SJSA1 (cell line): Measurements from ENCODE around the gene LHB. TPM values are rescaled to one million over a fixed set of nuclear protein-coding genes. Genes with fewer than 3 reads are reported as not detected.

Source experiments
- DNase-seq, 2 experiments: peaks; one replicate each; pipeline ENCODE4 v3.0.0-alpha.2; 2015 to 2020; ENCODE audit warnings: low spot score in 2 of 2, low read depth in 1 of 2
- H3K27ac ChIP-seq: fragments of 250-450 bp; sonication (Bioruptor Pico); 2 replicates; pipeline ENCODE4 v1.5.1; 2020; ENCODE audit warnings: mild to moderate bottlenecking, moderate library complexity
- H3K27me3 ChIP-seq: fragments of 250-450 bp; sonication (Bioruptor Pico); replicated peaks from 2 replicates; pipeline ENCODE4 v1.5.1; 2020; ENCODE audit warnings: mild to moderate bottlenecking, moderate library complexity
- H3K36me3 ChIP-seq: fragments of 250-450 bp; sonication (Bioruptor Pico); 2 replicates; pipeline ENCODE4 v1.5.1; 2020; ENCODE audit warnings: mild to moderate bottlenecking
- H3K4me1 ChIP-seq: fragments of 250-450 bp; sonication (Bioruptor Pico); replicated peaks from 2 replicates; pipeline ENCODE4 v1.6.1; 2021; ENCODE audit warnings: mild to moderate bottlenecking
- H3K4me3 ChIP-seq: fragments of 250-450 bp; sonication (Bioruptor Pico); 2 replicates; pipeline ENCODE4 v1.5.1; 2020; ENCODE audit warnings: mild to moderate bottlenecking
- H3K9me3 ChIP-seq: fragments of 250-450 bp; sonication (Bioruptor Pico); replicated peaks from 2 replicates; pipeline ENCODE4 v1.5.1; 2020; ENCODE audit warnings: mild to moderate bottlenecking
- total RNA-seq: library from RNA; depleted of rRNA; stranded (reverse); fragments of >200 nt; shearing (Covaris generic); gene quantifications from 2 replicates; pipeline ENCODE4 v1.2.3, GENCODE V29; 2014

LHB gene
- total RNA-seq, 1 experiment from 2014 or later = 0.34 TPM

DNA sequence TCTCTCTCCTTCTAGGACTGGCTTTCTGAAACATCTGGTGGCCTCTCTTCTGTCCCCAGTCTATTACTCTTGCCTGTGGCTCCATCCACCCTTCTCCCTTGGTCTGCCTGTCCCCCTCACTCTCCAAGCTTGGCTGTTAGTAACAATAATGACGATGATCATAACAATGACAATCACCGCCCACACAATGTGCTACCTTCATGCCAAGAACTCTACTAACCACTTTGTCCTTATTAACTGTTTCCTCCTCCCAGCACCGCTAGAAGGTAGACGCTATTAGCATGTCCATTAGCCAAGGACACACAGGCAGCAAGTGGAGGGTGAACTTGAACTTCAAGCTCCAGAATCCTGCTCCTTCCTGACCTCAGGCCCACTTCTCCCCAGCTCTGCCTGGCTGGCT, 26.5 kb downstream of the LHB start:
- Histone ChIP-seq H3K4me1 (peaks cover 15% of the 10 kb centered on the region), H3K36me3 (peaks cover 60% of the 10 kb centered on the region), H3K4me3 (no peak overlapping the region), H3K27me3 (no peaks in the 10 kb centered on the region), H3K9me3 (no peaks in the 10 kb centered on the region), H3K27ac (no peak overlapping the region)
- no peak for DNase-seq

GRCh38 chr19:48989701-48990291, 27.1 kb downstream of the LHB start:
- Histone ChIP-seq H3K27ac (no peak overlapping the region), H3K27me3 (no peaks in the 10 kb centered on the region), H3K4me1 (peaks cover 13% of the 10 kb centered on the region), H3K9me3 (no peaks in the 10 kb centered on the region), H3K4me3 (no peak overlapping the region), H3K36me3 (peaks cover 66% of the 10 kb centered on the region)
- no peak for DNase-seq

DNA sequence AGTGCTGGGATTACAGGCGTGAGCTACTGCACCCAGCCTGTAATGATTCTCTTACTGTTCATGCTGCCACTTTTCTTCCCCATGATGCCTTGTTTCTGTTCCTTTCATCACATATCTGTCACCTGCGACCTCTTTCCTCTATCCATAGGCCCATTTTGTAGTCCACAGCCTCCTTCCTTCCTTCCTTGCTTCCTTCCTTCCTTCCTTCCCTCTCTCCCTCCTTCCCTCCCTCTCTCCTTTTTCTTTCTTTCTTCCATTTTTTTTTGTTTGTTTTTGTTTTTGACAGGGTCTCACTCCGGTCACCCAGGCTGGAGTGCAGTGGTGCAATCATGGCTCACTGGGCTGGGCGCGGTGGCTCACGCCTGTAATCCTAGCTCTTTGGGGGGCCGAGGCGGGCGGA, 28.0 kb downstream of the LHB start:
- H3K9me3 ChIP-seq = no peaks in the 10 kb centered on the region
- peaks cover 6% of the 10 kb centered on the region for H3K4me1 ChIP-seq
- no peaks in the 10 kb centered on the region for H3K27me3 ChIP-seq
- no peak for DNase-seq
- peaks cover 70% of the 10 kb centered on the region for H3K36me3 ChIP-seq
- H3K27ac ChIP-seq = no peak overlapping the region
- no peak overlapping the region for H3K4me3 ChIP-seq

DNA sequence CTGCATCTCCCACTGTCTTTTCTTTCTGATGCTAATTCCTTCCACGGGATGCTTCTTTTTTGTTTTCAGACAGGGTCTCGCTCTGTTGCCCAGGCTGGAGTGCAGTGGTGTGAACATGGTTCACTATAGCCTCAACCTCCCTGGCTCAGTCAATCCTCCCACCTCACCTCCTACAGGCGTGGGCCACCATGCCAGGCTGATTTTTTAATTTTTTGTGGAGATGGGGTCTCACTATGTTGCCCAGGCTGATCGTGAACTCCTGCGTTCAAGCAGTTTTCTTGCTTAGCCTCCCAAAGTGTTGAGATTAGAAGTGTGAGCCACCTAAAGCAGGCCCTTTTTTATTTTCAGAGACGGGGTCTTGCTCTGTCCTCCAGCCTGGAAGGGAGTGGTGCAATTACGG, 28.6 kb downstream of the LHB start:
- Histone ChIP-seq H3K27ac (no peak overlapping the region), H3K36me3 (peaks cover 76% of the 10 kb centered on the region), H3K4me3 (no peak overlapping the region)

DNA sequence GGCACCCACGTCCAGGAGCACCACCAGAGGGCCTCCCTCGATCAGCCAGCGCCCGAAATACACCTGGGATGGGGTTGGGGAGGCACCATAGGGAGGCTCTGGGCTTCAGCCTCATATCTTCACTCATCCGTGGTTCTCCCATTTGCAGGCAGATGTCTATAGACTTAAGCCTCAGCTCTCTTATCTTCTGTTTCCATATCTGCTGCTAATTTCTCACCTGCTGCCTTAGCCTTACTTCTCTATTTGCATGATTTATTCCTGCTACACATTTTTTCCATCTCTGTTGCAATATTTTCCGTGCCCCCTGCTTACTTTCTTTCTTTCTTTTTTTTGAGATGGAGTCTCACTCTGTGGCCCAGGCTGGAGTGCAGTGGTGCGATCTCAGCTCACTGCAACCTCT, 29.6 kb downstream of the LHB start:
- Histone ChIP-seq H3K27ac (no peak overlapping the region), H3K36me3 (peaks cover 85% of the 10 kb centered on the region), H3K9me3 (no peaks in the 10 kb centered on the region), H3K4me1 (peaks cover 6% of the 10 kb centered on the region), H3K4me3 (no peak overlapping the region), H3K27me3 (no peaks in the 10 kb centered on the region)
- no peak for DNase-seq

More for the DNA sequence above, 28.6 kb downstream of the LHB start:
- Histone ChIP-seq H3K27me3 (no peaks in the 10 kb centered on the region), H3K9me3 (no peaks in the 10 kb centered on the region), H3K4me1 (peaks cover 6% of the 10 kb centered on the region)
- DNase-seq = no peak

DNA sequence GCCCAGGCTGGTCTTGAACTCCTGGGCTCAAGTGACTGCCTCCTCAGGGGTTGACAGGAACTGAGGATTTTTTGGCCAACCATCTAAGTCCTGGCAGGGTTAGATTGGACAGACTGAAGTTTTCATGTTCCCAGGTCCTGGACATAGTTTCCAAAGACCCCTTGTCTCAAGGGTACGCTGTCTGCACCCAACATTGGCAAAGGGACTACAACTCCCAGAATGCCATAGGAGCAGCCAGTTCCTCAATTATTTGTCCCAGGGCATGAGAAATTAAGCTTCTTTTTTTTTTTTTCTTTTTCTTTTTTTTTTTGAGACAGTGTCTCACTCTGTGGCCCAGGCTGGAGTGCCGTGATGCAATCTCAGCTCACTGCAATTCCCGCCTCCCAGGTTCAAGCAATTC, 30.7 kb downstream of the LHB start:
- Histone ChIP-seq H3K4me3 (no peak overlapping the region), H3K9me3 (no peaks in the 10 kb centered on the region), H3K4me1 (no peaks in the 10 kb centered on the region), H3K36me3 (peaks cover 96% of the 10 kb centered on the region), H3K27ac (no peak overlapping the region), H3K27me3 (no peaks in the 10 kb centered on the region)
- DNase-seq = no peak

DNA sequence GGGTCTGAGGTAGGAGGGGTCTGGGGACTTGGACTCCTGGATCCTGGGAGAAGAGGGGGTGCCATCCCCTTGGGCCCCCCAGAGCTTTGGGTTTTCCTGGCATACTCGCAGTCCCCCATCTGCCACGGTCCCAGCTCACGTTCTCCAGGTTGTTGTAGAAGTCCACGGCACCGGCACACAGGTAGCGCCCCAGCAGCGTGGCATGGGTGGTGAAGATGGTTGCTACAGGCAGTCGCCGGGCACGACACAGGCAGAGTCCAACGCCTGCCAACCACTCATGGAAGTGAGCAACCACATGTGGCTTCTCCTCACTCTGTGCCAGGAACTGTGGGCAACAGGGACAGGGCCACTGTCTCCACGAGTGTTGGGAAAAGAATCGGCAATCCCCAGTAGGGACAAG, 31.2 kb downstream of the LHB start:
- Histone ChIP-seq H3K36me3 (peaks cover 92% of the 10 kb centered on the region), H3K4me3 (no peak overlapping the region), H3K4me1 (no peaks in the 10 kb centered on the region), H3K27ac (no peak overlapping the region), H3K27me3 (no peaks in the 10 kb centered on the region), H3K9me3 (no peaks in the 10 kb centered on the region)
- DNase-seq = no peak

GRCh38 chr19:48982280-48982679, 34.6 kb downstream of the LHB start:
- no peak for DNase-seq

GRCh38 chr19:48977061-48977460, 39.8 kb downstream of the LHB start:
- DNase-seq = no peak
- peaks cover 54% of the 10 kb centered on the region for H3K36me3 ChIP-seq

More at GRCh38 chr19:48982280-48982679, 34.6 kb downstream of the LHB start:
- H3K36me3 ChIP-seq = peaks cover 70% of the 10 kb centered on the region
- peaks cover 24% of the 10 kb centered on the region for H3K4me1 ChIP-seq
- H3K27ac ChIP-seq = no peak overlapping the region
- H3K9me3 ChIP-seq = no peaks in the 10 kb centered on the region
- H3K27me3 ChIP-seq = no peaks in the 10 kb centered on the region
- no peak overlapping the region for H3K4me3 ChIP-seq

DNA sequence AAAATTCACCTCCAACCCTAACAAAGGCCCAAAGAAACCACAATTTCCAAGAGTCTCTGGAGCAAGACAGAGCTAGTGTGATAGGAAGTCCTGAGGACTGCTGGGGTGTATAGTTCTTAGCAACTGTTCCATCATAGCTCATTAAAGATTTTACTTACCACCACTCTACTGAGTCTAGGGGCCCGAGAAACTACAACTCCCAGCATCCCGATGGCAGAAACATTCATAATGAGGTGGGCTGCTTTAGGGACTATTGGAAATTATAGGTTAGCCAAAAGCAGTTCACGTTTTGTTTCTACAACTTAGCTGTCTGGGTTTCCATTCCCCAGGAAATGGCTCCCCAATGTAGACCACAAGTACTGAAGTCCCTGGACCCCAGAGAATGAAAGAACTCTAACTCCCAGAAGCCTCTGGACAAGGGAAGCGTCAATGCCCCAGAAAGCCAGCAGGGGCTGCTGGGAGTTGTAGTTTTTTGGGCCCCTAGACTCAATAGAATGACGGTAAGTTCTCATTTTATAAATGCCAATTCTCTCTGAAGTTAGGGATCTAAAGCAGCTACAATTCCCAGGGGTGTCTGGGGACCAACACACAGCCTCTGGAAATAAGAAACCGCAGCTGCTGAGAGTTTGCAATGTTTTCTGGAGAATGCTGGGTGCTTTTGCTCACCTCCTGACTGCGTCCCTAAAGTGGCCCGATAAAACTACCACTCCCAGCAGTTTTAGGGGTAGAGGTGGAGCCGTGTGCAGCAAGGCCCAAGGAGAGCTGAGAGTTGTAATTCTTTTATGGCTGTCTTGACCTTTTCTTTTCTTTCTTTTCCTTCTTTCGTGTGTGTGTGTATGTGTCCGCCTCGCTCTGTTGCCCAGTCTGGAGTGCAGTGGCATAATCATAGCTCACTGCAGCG, 40.7 kb downstream of the LHB start:
- Histone ChIP-seq H3K4me3 (no peak overlapping the region), H3K9me3 (no peaks in the 10 kb centered on the region), H3K27ac (no peak overlapping the region), H3K4me1 (peaks cover 24% of the 10 kb centered on the region), H3K36me3 (peaks cover 45% of the 10 kb centered on the region), H3K27me3 (no peaks in the 10 kb centered on the region)
- DNase-seq = peak in 1 of 2 experiments; percentile 39

More at GRCh38 chr19:48977061-48977460, 39.8 kb downstream of the LHB start:
- Histone ChIP-seq H3K27ac (no peak overlapping the region), H3K4me3 (no peak overlapping the region), H3K4me1 (peaks cover 24% of the 10 kb centered on the region), H3K9me3 (no peaks in the 10 kb centered on the region), H3K27me3 (no peaks in the 10 kb centered on the region)

DNA sequence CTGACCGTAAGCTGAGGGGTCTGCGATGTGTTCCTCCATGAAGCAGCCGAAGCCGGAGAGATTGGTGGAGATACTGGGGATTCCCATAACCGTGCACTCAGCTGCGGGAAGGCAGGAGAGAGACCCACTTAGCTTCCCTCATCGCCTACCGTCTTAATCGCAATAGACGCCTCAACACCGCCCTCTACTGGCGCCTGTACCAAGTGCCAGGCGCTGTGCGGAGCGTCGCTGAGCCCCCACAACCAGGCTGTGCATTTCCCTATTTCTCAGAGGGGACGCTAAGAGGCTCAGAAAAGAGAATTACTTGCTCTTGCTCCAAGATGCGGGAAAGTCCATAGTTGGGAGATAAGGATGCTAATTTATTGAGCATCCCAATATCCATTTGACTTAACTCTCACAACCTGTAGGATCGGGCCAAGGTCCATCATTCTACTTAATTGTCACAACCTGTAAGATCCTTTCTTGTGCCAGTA, 45.9 kb downstream of the LHB start:
- H3K27ac ChIP-seq = no peak overlapping the region
- peak; percentile 65 to 80 for DNase-seq
- H3K36me3 ChIP-seq = peaks cover 76% of the 10 kb centered on the region
- H3K9me3 ChIP-seq = no peaks in the 10 kb centered on the region
- H3K4me3 ChIP-seq = no peak overlapping the region
- no peaks in the 10 kb centered on the region for H3K27me3 ChIP-seq
- H3K4me1 ChIP-seq = peaks cover 18% of the 10 kb centered on the region

- no peak overlapping the region for H3K4me3 ChIP-seq
- H3K36me3 ChIP-seq = peaks cover 78% of the 10 kb centered on the region
- no peaks in the 10 kb centered on the region for H3K27me3 ChIP-seq
- peaks cover 18% of the 10 kb centered on the region for H3K4me1 ChIP-seq
- H3K27ac ChIP-seq = no peak overlapping the region
- H3K9me3 ChIP-seq = no peaks in the 10 kb centered on the region
- no peak for DNase-seq
These were observed 46.6 kb downstream of the LHB start for GRCh38 chr19:48970139-48970766.

- peaks cover 21% of the 10 kb centered on the region for H3K4me1 ChIP-seq
- no peaks in the 10 kb centered on the region for H3K9me3 ChIP-seq
- no peak for DNase-seq
- no peak overlapping the region for H3K27ac ChIP-seq
- H3K4me3 ChIP-seq = no peak overlapping the region
- H3K36me3 ChIP-seq = peaks cover 71% of the 10 kb centered on the region
- no peaks in the 10 kb centered on the region for H3K27me3 ChIP-seq
These were observed 47.4 kb downstream of the LHB start for GRCh38 chr19:48969276-48970138.
